GM12875 (cell line): ENCODE measurements around the gene MMP28.

ENCODE experiments used
- H3K4me3 ChIP-seq: one replicate; pipeline ENCODE4 v1.5.1; 2011; ENCODE audit warnings: low read depth, low read length, control low read depth
- CTCF ChIP-seq: IDR thresholded peaks from 2 replicates; pipeline ENCODE4 v1.5.1; 2011; ENCODE audit warnings: low read depth, mild to moderate bottlenecking, control low read depth, inconsistent platforms, low read length, moderate library complexity, borderline replicate concordance; ENCODE audit not compliant: insufficient read depth

MMP28 gene

GRCh38 chr17:35825206-35825605 lies 29.8 kb upstream of the MMP28 start:
- no peak overlapping the region for H3K4me3 ChIP-seq
- TF ChIP-seq CTCF = no peak

DNA sequence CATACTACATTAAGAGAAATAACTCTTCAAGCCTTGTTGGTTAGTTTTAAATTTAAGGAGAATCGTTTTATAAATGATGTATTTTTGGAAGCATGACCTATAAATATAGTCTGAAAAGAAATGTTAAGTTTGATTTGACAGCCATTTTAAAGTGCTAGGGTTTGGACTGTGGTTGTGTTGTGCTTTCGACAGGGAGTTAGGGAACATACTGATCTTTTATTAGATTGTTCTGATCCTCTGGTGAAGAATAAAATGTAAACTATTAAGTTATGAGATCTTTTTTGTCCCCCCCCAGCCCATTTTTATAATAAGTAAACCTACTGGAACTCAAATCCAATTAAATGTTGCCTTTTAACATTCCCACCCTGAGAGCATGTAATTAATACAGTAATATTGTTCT lies 25.9 kb upstream of the MMP28 start:
- no peak for TF ChIP-seq CTCF
- no peak overlapping the region for H3K4me3 ChIP-seq

- TF ChIP-seq CTCF = no peak
Observed at GRCh38 chr17:35819455-35819854, 24.0 kb upstream of the MMP28 start.

DNA sequence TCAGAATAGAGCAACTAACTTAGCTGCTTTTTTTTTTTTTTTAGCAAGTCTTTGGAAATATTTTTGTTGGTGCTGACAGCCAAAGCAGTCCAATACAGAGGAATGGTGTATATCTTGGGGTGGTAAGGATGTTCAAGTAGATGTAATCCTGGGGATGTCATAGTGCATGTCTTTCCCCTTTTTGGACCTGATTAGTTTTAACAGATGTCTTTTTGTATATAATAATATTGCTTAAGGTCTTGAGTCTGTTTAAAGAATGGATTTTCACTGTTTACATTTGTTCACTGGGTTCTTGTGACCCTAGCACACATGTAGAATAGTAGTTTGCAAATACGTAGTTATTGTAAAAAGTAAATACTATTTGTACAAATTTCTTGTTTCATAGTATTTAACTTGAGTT lies 21.8 kb upstream of the MMP28 start:
- H3K4me3 ChIP-seq = no peak overlapping the region
- TF ChIP-seq CTCF = no peak

More at GRCh38 chr17:35819455-35819854, 24.0 kb upstream of the MMP28 start:
- no peak overlapping the region for H3K4me3 ChIP-seq

DNA sequence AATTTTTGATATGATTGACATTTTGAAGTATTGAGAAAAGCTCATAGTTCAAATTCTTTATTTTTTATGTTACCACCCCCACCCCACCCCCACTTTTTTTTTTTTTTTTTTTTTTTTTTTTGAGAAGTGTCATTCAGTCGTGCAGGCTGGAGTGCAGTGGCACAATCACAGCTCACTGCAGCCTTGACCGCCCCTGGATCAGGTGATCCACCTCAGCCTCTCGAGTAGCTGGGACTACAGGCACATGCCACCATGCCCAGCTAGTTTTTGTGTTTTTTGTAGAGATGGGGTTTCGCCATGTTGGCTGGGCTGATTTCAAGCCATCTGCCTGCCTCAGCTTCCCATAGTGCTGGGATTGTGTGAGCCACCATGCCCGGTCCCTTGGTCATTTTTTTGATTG lies 21.3 kb upstream of the MMP28 start:
- H3K4me3 ChIP-seq = no peak overlapping the region
- TF ChIP-seq CTCF = no peak

DNA sequence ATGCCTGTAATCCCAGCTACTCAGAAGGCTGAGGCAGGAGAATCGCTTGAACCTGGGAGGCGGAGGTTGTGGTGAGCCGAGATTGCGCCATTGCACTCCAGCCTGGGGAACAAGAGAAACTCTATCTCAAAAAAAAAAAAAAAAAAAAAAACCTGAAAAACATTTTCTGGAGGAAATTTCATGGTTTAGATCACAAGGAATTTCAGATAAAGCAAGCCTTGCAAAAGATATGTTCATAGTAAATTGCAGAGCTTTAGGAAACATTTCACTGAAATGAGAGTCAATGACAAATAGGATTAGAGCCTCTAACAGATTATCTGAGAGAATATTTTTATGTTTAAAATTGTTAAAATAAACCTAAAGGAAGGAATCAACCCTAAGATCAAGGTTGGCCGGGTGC lies 17.0 kb upstream of the MMP28 start:
- no peak overlapping the region for H3K4me3 ChIP-seq
- no peak for TF ChIP-seq CTCF

- TF ChIP-seq CTCF = no peak
- H3K4me3 ChIP-seq = no peak overlapping the region
Observed at GRCh38 chr17:35811759-35812158, 16.3 kb upstream of the MMP28 start.
